Measurements from ENCODE around the gene CLEC12A. TPM values are rescaled to one million over a fixed set of nuclear protein-coding genes. Genes with fewer than 3 reads are reported as not detected.

The CLEC12A gene
- total RNA-seq, 1 experiment from 2014 or later, result not detected

- H3K4me1 Mint-ChIP-seq (ENCODE audit: low read depth, unreplicated experiment), result no peaks in the 10 kb centered on the region
- peaks cover 15% of the 10 kb centered on the region for H3K27me3 Mint-ChIP-seq (ENCODE audit: insufficient read depth, unreplicated experiment)
- Histone ChIP-seq H3K27me3 (replicated peaks; ENCODE audit: control insufficient read depth, insufficient read depth, low read length) (no peaks in the 10 kb centered on the region), H3K9me3 (no peaks in the 10 kb centered on the region), H3K4me3 (ENCODE audit: low read depth, low read length) (no peak overlapping the region), H3K4me1 (no peaks in the 10 kb centered on the region), H3K36me3 (ENCODE audit: control insufficient read depth, insufficient read depth, low read length) (no peaks in the 10 kb centered on the region)
- DNase-seq, result no peak
- H3K4me3 Mint-ChIP-seq (ENCODE audit: unreplicated experiment), result no peak overlapping the region
- intact Hi-C loops (cut with micrococcal nuclease; ENCODE audit: unreplicated experiment), result no loop called here
- H3K27ac Mint-ChIP-seq (ENCODE audit: unreplicated experiment), result no peak overlapping the region
- no peak for TF ChIP-seq CTCF (IDR thresholded peaks at IDR 0.05; ENCODE audit: insufficient read depth in 1 of 2, low read depth in 1 of 2, low read length in 1 of 2, severe bottlenecking in 1 of 2, unreplicated experiment in 1 of 2)
- H3K9me3 Mint-ChIP-seq (ENCODE audit: unreplicated experiment), result no peaks in the 10 kb centered on the region
- POLR2A ChIA-PET, result no interaction called here
- CTCF ChIA-PET, result no interaction called here
- no peaks in the 10 kb centered on the region for H3K36me3 Mint-ChIP-seq (ENCODE audit: insufficient read depth, unreplicated experiment)
- no TSS peak for BruUV-seq (replicated peaks)
These were observed 20.7 kb downstream of the CLEC12A start for GRCh38 chr12:9991876-9992275.

- Histone ChIP-seq H3K4me1 (no peaks in the 10 kb centered on the region), H3K4me3 (ENCODE audit: low read depth, low read length) (no peak overlapping the region), H3K36me3 (ENCODE audit: control insufficient read depth, insufficient read depth, low read length) (no peaks in the 10 kb centered on the region), H3K9me3 (no peaks in the 10 kb centered on the region), H3K27me3 (replicated peaks; ENCODE audit: control insufficient read depth, insufficient read depth, low read length) (no peaks in the 10 kb centered on the region)
- Mint-ChIP-seq H3K4me3 (ENCODE audit: unreplicated experiment) (no peak overlapping the region), H3K9me3 (ENCODE audit: unreplicated experiment) (no peaks in the 10 kb centered on the region), H3K27ac (ENCODE audit: unreplicated experiment) (no peak overlapping the region), H3K36me3 (ENCODE audit: insufficient read depth, unreplicated experiment) (no peaks in the 10 kb centered on the region), H3K27me3 (ENCODE audit: insufficient read depth, unreplicated experiment) (peaks cover 15% of the 10 kb centered on the region), H3K4me1 (ENCODE audit: low read depth, unreplicated experiment) (no peaks in the 10 kb centered on the region)
- no peak for DNase-seq
- BruUV-seq (replicated peaks), result no TSS peak
- POLR2A ChIA-PET, result no interaction called here
- CTCF ChIA-PET, result no interaction called here
- intact Hi-C loops (cut with micrococcal nuclease; ENCODE audit: unreplicated experiment), result no loop called here
- TF ChIP-seq CTCF (IDR thresholded peaks at IDR 0.05; ENCODE audit: insufficient read depth in 1 of 2, low read depth in 1 of 2, low read length in 1 of 2, severe bottlenecking in 1 of 2, unreplicated experiment in 1 of 2), result no peak
These were observed 21.1 kb downstream of the CLEC12A start for GRCh38 chr12:9992296-9992695.

- POLR2A ChIA-PET, result no interaction called here
- DNase-seq, result no peak
- Mint-ChIP-seq H3K27me3 (ENCODE audit: insufficient read depth, unreplicated experiment) (peaks cover 15% of the 10 kb centered on the region), H3K4me1 (ENCODE audit: low read depth, unreplicated experiment) (no peaks in the 10 kb centered on the region), H3K4me3 (ENCODE audit: unreplicated experiment) (no peak within 1 kb of the TSS), H3K9me3 (ENCODE audit: unreplicated experiment) (no peaks in the 10 kb centered on the region), H3K36me3 (ENCODE audit: insufficient read depth, unreplicated experiment) (no peaks in the 10 kb centered on the region), H3K27ac (ENCODE audit: unreplicated experiment) (no peak within 1 kb of the TSS)
- no peak within 1 kb of the TSS for H3K4me3 ChIP-seq (ENCODE audit: low read depth, low read length)
- CTCF ChIA-PET, result interaction anchor here (4.2 kb wide), 1 partner anchor 11 kb away, joined by 18 read pairs; no protein-coding TSS in a partner anchor
- intact Hi-C loops (cut with micrococcal nuclease; ENCODE audit: unreplicated experiment), result loop anchor here (1.0 kb wide), 1 partner anchor 40 kb away; no protein-coding TSS in a partner anchor
- H3K27me3 ChIP-seq (replicated peaks; ENCODE audit: control insufficient read depth, insufficient read depth, low read length), result no peaks in the 10 kb centered on the region; the same call in 1 of the 2 replicates
- no peak for TF ChIP-seq CTCF (IDR thresholded peaks at IDR 0.05; ENCODE audit: insufficient read depth in 1 of 2, low read depth in 1 of 2, low read length in 1 of 2, severe bottlenecking in 1 of 2, unreplicated experiment in 1 of 2)
- peaks cover 3% of the 10 kb centered on the region; the same call in 1 of the 2 replicates for H3K4me1 ChIP-seq
- BruUV-seq (replicated peaks), result no TSS peak
- H3K36me3 ChIP-seq (ENCODE audit: control insufficient read depth, insufficient read depth, low read length), result no peaks in the 10 kb centered on the region
- H3K9me3 ChIP-seq, result no peaks in the 10 kb centered on the region
These were observed 27.8 kb downstream of the CLEC12A start, which contains the start of gene CLEC1B for GRCh38 chr12:9999016-9999415. CLEC1B (minus strand) TSS chr12:9999121; CDS start chr12:9999100, 21 bp downstream.

Data from Caco-2 (cell line).